Left lung (tissue), 10 donors: ENCODE measurements around the gene PTPRU. TPM values are rescaled to one million over a fixed set of nuclear protein-coding genes. Genes with fewer than 3 reads are reported as not detected.

Source experiments
- ATAC-seq: fragments of 200-7000 bp; cut with Tn5 transposase; one replicate; pipeline ENCODE4 v1.9.1; 2020; ENCODE audit warnings: moderate library complexity
- DNase-seq, 4 donors: peaks; one replicate each; pipeline ENCODE4 v3.0.0-alpha.2; 2013 to 2020
- H3K27ac ChIP-seq, 2 donors: fragments of 200-600 bp; sonication (generic) in 1 of 2; one replicate each; pipeline versions ENCODE4 v1.5.0 to v1.8.0; 2020 to 2021
- H3K27me3 ChIP-seq, 2 donors: fragments of 200-600 bp; sonication (generic) in 1 of 2; one replicate each; pipeline versions ENCODE4 v1.5.0 to v1.8.0; 2020 to 2021
- H3K36me3 ChIP-seq, 2 donors: fragments of 200-600 bp; sonication (generic) in 1 of 2; one replicate each; pipeline versions ENCODE4 v1.5.0 to v1.8.0; 2020 to 2021
- H3K4me1 ChIP-seq, 2 donors: fragments of 200-600 bp; one replicate each; pipeline ENCODE4 v1.8.0; 2021
- H3K4me3 ChIP-seq, 2 donors: fragments of 200-600 bp; sonication (generic) in 1 of 2; one replicate each; pipeline versions ENCODE4 v1.5.0 to v1.8.0; 2020 to 2021; ENCODE audit warnings: mild to moderate bottlenecking in 1 of 2
- H3K9me3 ChIP-seq, 2 donors: fragments of 200-600 bp; sonication (generic) in 1 of 2; one replicate each; pipeline versions ENCODE4 v1.5.0 to v1.8.0; 2020 to 2021
- intact Hi-C, 2 donors: fragments of 100-400 bp; cut with DNase I; formaldehyde crosslinking; loops; one replicate each; pipeline versions ENCODE4 v1.11.2 to v1.14.2; 2022
- polyA plus RNA-seq, 6 donors: library from polyadenylated mRNA; unstranded; fragments of 120-200 nt; gene quantifications; one replicate each; pipeline ENCODE4 v1.2.1, GENCODE V29; 2013; ENCODE audit not compliant: insufficient read length in 6 of 6
- total RNA-seq, 2 donors: library from RNA; stranded (reverse); fragmentation: NEBNext Ultra II Directional; extraction: Animal tissue kit (Norgen Biotek cat#: 25700); gene quantifications; one replicate each; pipeline ENCODE4 v1.2.1, GENCODE V29; 2021
- TF ChIP-seq, protein P1 (sequence below), 2 donors: fragments of 200-600 bp; sonication (generic) in 1 of 2; IDR thresholded peaks; one replicate each; pipeline versions ENCODE4 v1.5.0 to v1.8.0; 2021; ENCODE audit warnings: antibody characterized with exemption in 2 of 2
- donor health status: DM: no; HTN: yes; CAD: no.
- donor health status: DM: no; HTN: no; CAD: no.

Gene PTPRU
- total and polyA plus RNA-seq, 8 donors: 15.5 to 45.4 (median 18.8) TPM

DNA sequence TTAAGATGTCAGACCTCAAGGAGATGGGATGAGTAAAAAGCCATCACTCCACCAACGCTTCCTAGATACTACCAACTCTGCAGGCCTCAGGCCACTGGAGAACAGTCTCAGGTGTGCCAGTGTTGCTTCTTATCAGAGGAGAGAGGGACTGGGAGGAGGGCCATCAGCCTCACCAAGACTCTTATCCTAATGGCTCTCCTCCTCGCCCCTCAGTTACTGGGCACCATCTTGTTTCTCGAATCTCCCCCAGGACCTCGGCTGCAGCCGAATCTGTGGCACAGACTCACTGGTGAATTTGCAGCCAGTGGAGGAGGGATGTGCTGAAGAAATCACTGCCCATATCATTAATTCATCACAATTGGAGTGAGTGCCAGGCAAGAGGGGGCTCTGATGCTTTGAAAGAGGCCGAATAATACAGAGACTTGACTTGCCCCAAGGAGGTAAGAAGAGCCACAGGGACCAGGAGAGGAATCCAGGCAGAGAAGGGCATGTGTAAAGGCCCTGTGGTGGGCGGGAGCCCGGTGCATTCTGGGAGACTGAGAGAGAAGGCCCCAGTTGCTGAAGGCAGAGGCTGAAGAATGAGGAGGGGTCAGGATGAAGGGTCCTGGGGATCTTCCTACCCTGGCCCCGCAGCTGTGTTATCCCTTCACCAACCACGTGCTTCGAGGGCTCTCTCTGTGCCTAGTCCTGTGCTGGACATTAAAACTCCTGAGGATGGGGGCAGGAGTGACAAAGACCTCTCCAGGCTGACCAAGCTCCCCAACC, 129.8 kb downstream of the PTPRU start:
- TF ChIP-seq, protein P1, sequence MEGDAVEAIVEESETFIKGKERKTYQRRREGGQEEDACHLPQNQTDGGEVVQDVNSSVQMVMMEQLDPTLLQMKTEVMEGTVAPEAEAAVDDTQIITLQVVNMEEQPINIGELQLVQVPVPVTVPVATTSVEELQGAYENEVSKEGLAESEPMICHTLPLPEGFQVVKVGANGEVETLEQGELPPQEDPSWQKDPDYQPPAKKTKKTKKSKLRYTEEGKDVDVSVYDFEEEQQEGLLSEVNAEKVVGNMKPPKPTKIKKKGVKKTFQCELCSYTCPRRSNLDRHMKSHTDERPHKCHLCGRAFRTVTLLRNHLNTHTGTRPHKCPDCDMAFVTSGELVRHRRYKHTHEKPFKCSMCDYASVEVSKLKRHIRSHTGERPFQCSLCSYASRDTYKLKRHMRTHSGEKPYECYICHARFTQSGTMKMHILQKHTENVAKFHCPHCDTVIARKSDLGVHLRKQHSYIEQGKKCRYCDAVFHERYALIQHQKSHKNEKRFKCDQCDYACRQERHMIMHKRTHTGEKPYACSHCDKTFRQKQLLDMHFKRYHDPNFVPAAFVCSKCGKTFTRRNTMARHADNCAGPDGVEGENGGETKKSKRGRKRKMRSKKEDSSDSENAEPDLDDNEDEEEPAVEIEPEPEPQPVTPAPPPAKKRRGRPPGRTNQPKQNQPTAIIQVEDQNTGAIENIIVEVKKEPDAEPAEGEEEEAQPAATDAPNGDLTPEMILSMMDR (IDR thresholded peaks at IDR 0.05): no peak
- intact Hi-C loops: no loop called here
- H3K9me3 ChIP-seq: no peaks in the 10 kb centered on the region
- peaks cover 0 to 44% of the 10 kb centered on the region in 2 donors for H3K27me3 ChIP-seq
- no peak for ATAC-seq
- H3K27ac ChIP-seq: no peak overlapping the region
- H3K4me3 ChIP-seq: no peak overlapping the region
- H3K36me3 ChIP-seq: no peaks in the 10 kb centered on the region
- H3K4me1 ChIP-seq: no peaks in the 10 kb centered on the region
- DNase-seq: no peak

- no peaks in the 10 kb centered on the region for H3K36me3 ChIP-seq
- peaks cover 0 to 46% of the 10 kb centered on the region in 2 donors for H3K27me3 ChIP-seq
- TF ChIP-seq, protein P1 (IDR thresholded peaks at IDR 0.05): no peak
- no peaks in the 10 kb centered on the region for H3K4me1 ChIP-seq
- DNase-seq: no peak
- no peaks in the 10 kb centered on the region for H3K9me3 ChIP-seq
- H3K27ac ChIP-seq: no peak overlapping the region
- H3K4me3 ChIP-seq: no peak overlapping the region
- intact Hi-C loops: no loop called here
- no peak for ATAC-seq
Measured at GRCh38 chr1:29368936-29369932, 132.9 kb downstream of the PTPRU start.

DNA sequence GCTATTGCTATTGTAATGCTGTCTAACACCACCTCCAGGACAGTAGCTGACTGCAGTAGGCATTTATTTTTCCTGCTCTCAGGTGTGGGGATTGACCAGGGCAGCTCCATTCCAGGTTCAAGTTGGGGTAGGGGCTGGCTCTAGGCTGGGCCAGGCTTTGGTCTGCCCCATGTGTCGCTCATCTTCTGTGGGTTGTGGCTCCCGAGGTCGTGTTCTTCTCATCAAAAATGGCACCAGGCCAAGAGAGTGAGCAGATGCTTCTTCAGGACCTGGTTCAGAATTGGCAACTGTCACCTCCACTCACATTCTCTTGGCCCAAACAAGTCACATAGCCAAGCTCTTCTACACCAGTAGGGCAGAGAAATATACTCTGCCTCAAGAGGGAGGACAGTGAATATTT, 133.7 kb downstream of the PTPRU start:
- Histone ChIP-seq H3K27me3 (peaks cover 0 to 46% of the 10 kb centered on the region in 2 donors), H3K9me3 (no peaks in the 10 kb centered on the region), H3K4me1 (no peaks in the 10 kb centered on the region), H3K4me3 (no peak overlapping the region), H3K36me3 (no peaks in the 10 kb centered on the region), H3K27ac (no peak overlapping the region)
- DNase-seq (no peak), ATAC-seq (no peak)
- TF ChIP-seq, protein P1 (IDR thresholded peaks at IDR 0.05): no peak
- intact Hi-C loops: no loop called here

GRCh38 chr1:29371332-29371731, 135.0 kb downstream of the PTPRU start:
- no peak for ATAC-seq
- Histone ChIP-seq H3K36me3 (no peaks in the 10 kb centered on the region), H3K4me1 (no peaks in the 10 kb centered on the region), H3K4me3 (no peak overlapping the region), H3K27me3 (peaks cover 0 to 55% of the 10 kb centered on the region in 2 donors), H3K9me3 (no peaks in the 10 kb centered on the region), H3K27ac (no peak overlapping the region)
- DNase-seq: no peak
- intact Hi-C loops: no loop called here
- TF ChIP-seq, protein P1 (IDR thresholded peaks at IDR 0.05): no peak

DNA sequence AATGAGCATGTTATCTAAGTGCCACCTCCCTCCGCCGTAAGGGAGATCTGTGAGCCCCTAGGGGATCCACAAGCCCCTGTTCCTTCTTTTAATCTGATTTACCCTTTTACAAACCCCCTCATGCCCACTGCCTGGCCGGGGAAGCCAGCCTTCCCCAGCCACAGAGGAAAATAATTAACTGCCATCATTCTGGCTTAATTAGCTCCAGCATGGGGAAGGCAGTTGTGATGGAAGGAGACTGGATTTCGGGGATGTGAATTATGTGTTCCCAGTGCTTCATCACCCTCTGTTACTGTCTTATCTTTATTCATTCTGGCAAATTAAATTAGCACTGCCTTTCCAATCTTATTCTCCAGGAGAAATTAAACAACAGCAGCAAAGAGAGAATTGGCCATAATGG, 135.8 kb downstream of the PTPRU start:
- ATAC-seq (no peak), DNase-seq (no peak)
- intact Hi-C loops: no loop called here
- Histone ChIP-seq H3K4me1 (no peaks in the 10 kb centered on the region), H3K36me3 (no peaks in the 10 kb centered on the region), H3K27me3 (peaks cover 0 to 56% of the 10 kb centered on the region in 2 donors), H3K27ac (no peak overlapping the region), H3K9me3 (peaks cover 0 to 4% of the 10 kb centered on the region in 2 donors), H3K4me3 (no peak overlapping the region)
- TF ChIP-seq, protein P1 (IDR thresholded peaks at IDR 0.05): no peak
